Cardiac ventricle fibroblast (primary cell): Measurements from ENCODE around the gene RPL35. TPM values are rescaled to one million over a fixed set of nuclear protein-coding genes. Genes with fewer than 3 reads are reported as not detected.

Experiments
- total RNA-seq: library from RNA; depleted of rRNA; stranded (reverse); fragments of >200 nt; gene quantifications from 2 replicates; pipeline ENCODE4 v1.2.3, GENCODE V29; 2015

Gene RPL35
- 1,681 and 2,081 TPM in 2 replicates for total RNA-seq

DNA sequence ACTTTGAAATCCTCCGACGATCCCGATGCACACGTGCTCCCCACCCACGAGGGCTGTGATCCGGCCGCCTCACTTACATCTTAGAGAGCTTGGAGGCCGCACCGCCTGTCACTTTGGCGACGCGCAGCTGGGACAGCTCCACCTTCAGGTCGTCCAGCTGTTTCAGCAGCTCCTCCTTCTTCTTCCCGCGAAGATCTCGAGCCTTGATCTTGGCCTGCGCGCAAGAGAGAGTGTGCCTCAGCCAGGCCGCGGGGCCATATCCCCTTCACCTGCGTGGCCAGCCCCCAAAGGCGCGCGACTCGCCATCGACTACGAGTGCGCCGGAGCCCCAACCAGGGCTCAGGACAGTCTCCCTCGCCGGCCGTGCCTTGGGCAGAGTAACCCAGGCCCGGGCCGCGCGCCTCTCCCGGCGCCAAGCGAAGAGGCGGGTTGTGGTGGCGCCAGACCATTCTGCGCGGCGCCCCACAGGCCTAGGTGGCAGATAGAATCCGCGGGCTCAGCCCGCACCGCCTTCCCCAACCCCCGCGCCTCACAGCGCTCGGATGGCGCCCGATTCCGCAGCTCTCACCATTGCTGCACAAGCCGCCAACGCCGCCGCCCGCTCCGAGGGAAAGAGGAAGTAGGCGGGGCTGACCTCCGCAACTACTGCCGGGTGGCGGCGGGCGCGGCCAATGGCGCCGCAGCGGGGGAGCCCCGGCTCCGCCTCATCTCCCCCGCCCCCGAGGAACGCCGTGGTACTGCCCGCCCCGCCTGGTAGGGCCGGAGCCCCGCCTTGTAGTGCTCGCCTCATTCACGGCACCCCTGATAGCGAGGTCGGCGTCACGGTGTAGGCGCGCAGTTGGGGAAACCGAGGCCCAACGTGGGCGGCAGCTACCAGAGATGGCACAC is at the start of gene RPL35, which contains the start of gene ARPC5L:
Gene RPL35 (minus strand): TSS at position 616 of the 888 bp plus-strand sequence. CDS start 45 bp downstream, at position 571.
Gene ARPC5L (plus strand): TSS at position 789 of the 888 bp plus-strand sequence. CDS start 7,161 bp downstream, outside the sequence.

DNA sequence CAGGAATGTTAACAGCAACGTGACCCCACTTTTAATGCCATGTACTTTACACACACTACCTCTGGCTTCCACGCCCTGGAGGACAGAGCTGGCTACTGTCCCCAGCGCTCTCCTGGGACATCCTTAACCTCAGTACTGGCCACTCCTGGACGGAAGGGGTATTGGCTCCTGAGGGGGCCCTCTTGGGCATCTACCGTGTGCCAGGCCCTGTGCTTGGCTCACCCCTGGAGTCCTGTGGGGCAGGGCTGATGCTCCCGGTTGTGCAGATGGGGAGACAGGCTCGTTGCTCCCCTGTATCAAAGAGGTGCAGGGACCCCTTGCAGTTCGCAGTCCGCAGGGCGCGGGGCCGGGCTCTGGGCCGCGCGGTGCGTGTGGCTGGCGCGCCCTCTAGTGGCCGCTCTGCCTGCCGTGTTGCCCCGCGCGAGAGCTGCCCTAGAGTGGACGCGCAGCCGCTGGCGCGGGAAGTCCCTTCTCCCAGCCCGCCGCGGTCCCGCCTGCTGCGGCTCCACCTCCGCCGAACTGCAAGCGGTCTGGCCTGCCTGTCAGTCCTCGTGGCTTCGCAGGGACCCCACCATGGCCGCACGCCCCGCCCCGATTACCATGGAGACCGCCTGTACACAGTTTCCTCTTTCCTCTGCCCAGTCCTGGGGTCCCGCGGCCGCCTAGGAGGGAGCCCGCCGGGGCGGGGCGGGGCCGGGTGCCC is 8.8 kb downstream of the RPL35 start, which contains the start of gene WDR38:
Gene WDR38 (plus strand): TSS at position 632 of the 703 bp plus-strand sequence. CDS start 72 bp downstream, outside the sequence.

Other genes starting within 250 kb of the RPL35 start
- 0.50 and 2.8 TPM in 2 replicates for gene NR6A1, start 90.6 kb downstream of the RPL35 start, total RNA-seq
- gene OLFML2A, start 84.8 kb downstream of the RPL35 start, total RNA-seq, result 1.5 and 1.6 TPM in 2 replicates
- not detected in 2 replicates for gene WDR38, start 8.5 kb downstream of the RPL35 start, total RNA-seq
- 15.9 and 18.6 TPM in 2 replicates for gene ARPC5L, start 173 bp upstream of the RPL35 start, total RNA-seq
- 12.4 and 17.3 TPM in 2 replicates for gene GOLGA1, start 79.1 kb upstream of the RPL35 start, total RNA-seq